H1 (cell line): Measurements from ENCODE around the gene CORO1C.

ENCODE experiments used
- CEBPB ChIP-seq: IDR thresholded peaks from 2 replicates; pipeline ENCODE4 v1.6.1; 2012; ENCODE audit warnings: low read depth, low read length
- CTCF ChIP-seq, 3 experiments: IDR thresholded peaks; 1 replicate in 2 of 3; 2 replicates in 1 of 3; pipeline versions ENCODE4 v1.5.1 to v1.6.1; 2011; ENCODE audit warnings: low read length in 3 of 3, mild to moderate bottlenecking in 3 of 3, inconsistent platforms in 2 of 3, low read depth in 1 of 3, moderate library complexity in 1 of 3; ENCODE audit not compliant: insufficient read depth in 1 of 3; ENCODE audit errors: control extremely low read depth in 1 of 3
- TBP ChIP-seq: IDR thresholded peaks from 2 replicates; pipeline ENCODE4 v1.6.1; 2011; ENCODE audit warnings: low read depth, low read length, improper control_type of control experiment
- ZNF274 ChIP-seq: IDR thresholded peaks from 2 replicates; pipeline ENCODE4 v1.7.0; 2012; ENCODE audit warnings: low read length, borderline replicate concordance; ENCODE audit errors: extremely low read depth

- TF ChIP-seq TBP = no peak
- TF ChIP-seq CEBPB = no peak
- no peak for TF ChIP-seq CTCF (IDR thresholded peaks at IDR 0.05; ENCODE audit: control extremely low read depth in 1 of 3, insufficient read depth in 1 of 3, low read depth in 1 of 3, low read length in 3 of 3)
- no peak for TF ChIP-seq ZNF274
Observed at GRCh38 chr12:108729612-108730364, 1.5 kb downstream of the CORO1C start.
